RWPE1 (cell line): Measurements from ENCODE around the gene ANKMY1.

Experiments
- CTCF ChIA-PET: fragments of 350-600 bp; sonication (Branson Sonifier 250); formaldehyde crosslinking; extraction: SDS; loops from one replicate; lab custom pipeline; 2021; lab: Yijun Ruan, JAX
- POLR2A ChIA-PET: fragments of 400-600 bp; formaldehyde crosslinking; extraction: SDS; loops from one replicate; lab custom pipeline; 2020; ENCODE audit warnings: antibody characterized with exemption; ENCODE audit not compliant: low non-redundant PET; lab: Yijun Ruan, JAX
- DNase-seq: peaks from one replicate; pipeline ENCODE4 v3.0.0; 2012; ENCODE audit warnings: low spot score
- H3K27ac ChIP-seq: fragments of 450-650 bp; 2 replicates; pipeline ENCODE4 v1.5.1; 2017
- CTCF ChIP-seq: fragments of 450-650 bp; conservative IDR thresholded peaks from 2 replicates; pipeline ENCODE4 v1.5.1; 2017; ENCODE audit warnings: low read depth, mild to moderate bottlenecking

Gene ANKMY1

DNA sequence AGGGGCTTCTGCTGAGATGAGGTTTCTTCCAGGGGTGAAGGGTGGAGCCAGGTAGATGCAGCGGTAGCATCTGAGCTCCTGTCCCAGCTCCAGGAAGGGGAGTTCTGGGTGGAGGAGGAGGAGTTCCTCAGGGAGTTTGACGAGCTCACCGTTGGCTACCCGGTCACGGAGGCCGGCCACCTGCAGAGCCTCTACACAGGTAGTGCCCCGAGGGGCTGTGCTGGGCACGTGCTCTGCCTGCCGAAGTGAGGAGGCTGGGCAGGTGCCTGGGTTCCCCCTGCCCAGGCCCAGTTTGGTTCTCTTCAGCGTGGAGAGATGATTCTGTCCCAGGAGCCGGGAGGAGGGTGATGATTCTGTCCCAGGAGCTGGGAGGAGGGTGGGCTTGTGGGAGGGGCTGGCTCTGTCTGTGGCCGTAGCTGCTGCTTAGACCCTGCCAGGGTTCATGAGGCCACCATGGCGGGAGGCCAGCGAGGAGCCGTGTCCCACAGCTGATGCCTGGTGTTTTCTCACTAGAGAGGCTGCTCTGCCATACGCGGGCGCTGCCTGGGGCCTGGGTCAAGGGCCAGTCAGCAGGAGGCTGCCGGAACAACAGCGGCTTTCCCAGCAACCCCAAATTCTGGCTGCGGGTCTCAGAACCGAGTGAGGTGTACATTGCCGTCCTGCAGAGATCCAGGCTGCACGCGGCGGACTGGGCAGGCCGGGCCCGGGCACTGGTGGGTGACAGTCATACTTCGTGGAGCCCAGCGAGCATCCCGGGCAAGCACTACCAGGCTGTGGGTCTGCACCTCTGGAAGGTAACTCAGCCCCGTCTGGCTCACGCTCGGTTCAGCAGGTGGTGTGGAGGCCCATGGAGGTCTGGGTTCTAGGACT lies 37.0 kb upstream of the ANKMY1 start:
- ChIA-PET CTCF (no interaction called here), POLR2A (no interaction called here)
- TF ChIP-seq CTCF = no peak
- H3K27ac ChIP-seq = no peak overlapping the region
- no peak for DNase-seq

DNA sequence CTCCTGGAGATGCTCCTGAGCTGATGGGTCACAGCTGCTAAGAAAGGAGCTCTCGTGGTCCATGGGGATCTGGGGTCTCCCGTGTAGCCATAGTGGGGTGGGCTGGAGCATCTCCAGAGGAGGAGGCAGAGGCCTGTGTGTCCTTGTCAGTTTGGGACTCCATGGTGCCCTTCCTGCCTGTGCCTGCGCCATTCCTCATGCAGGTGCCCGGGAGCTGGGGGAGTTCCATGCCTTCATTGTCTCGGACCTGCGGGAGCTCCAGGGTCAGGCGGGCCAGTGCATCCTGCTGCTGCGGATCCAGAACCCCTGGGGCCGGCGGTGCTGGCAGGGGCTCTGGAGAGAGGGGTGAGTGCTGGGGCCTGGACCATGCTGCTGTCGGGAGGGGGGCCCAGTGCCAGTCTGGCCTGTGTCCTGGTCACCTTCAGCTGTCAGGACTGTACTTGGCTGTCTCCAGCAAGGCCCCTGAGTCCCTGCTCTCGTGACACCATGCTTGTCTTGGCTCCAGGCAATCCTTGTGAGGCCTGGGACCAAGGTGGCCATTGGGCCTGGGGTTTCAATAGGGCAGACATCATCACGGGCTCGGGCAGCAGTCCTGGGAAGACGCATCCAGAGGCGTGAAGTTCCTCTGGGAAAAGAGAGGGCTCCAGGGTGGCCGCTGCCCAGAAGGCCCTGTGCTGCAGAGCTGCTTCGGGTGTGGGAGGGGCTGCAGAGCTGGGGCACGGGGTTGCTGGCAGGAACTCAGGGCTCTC lies 36.1 kb upstream of the ANKMY1 start:
- ChIA-PET POLR2A (no interaction called here), CTCF (interaction anchor here (0.6 kb wide), 1 partner anchor 1066 kb away, joined by 3 read pairs; no protein-coding TSS in a partner anchor)
- DNase-seq = no peak
- no peak overlapping the region for H3K27ac ChIP-seq
- TF ChIP-seq CTCF = no peak

GRCh38 chr2:240593026-240593702 lies 35.4 kb upstream of the ANKMY1 start:
- ChIA-PET POLR2A (no interaction called here), CTCF (no interaction called here)
- DNase-seq = no peak
- no peak for TF ChIP-seq CTCF
- no peak overlapping the region for H3K27ac ChIP-seq

DNA sequence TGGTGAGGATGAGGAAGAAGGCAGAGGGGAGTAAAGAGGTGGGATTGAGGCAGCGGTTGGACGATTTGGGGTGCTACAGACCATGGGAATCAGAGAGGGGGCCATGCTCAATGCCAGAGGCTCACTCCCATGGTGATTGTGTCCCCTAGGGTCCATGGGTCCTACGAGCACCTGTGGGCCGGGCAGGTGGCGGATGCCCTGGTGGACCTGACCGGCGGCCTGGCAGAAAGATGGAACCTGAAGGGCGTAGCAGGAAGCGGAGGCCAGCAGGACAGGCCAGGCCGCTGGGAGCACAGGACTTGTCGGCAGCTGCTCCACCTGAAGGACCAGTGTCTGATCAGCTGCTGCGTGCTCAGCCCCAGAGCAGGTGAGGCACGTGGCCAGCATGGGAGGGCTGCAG lies 34.0 kb upstream of the ANKMY1 start:
- ChIA-PET CTCF (no interaction called here), POLR2A (no interaction called here)
- DNase-seq = no peak
- H3K27ac ChIP-seq = no peak overlapping the region
- TF ChIP-seq CTCF = no peak

- TF ChIP-seq CTCF = no peak
- CTCF ChIA-PET = no interaction called here
- POLR2A ChIA-PET = no interaction called here
- no peak overlapping the region for H3K27ac ChIP-seq
- no peak for DNase-seq
These were observed 33.4 kb upstream of the ANKMY1 start for GRCh38 chr2:240591226-240591625.

DNA sequence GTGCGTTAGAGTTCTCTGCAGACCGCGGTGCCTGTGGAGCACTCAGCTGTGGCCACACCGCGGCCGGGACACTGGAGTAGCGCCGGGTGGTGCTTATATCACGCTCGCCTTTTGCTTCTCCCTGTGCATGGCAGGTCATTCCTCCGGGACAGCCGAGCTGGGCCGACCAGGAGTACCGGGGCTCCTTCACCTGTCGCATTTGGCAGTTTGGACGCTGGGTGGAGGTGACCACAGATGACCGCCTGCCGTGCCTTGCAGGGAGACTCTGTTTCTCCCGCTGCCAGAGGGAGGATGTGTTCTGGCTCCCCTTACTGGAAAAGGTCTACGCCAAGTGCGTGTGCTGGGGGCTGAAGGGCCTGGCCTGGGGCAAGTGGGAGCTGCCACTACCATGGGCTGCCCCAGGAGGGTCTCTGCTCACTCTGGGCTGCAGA lies 32.9 kb upstream of the ANKMY1 start:
- ChIA-PET CTCF (no interaction called here), POLR2A (no interaction called here)
- DNase-seq = no peak
- no peak overlapping the region for H3K27ac ChIP-seq
- TF ChIP-seq CTCF = no peak
